MM.1S (cell line): Measurements from ENCODE around the gene FBN2.
A peak's percentile ranks its signal among the peaks of the same experiment; 100 is the strongest.

Source experiments
- DNase-seq: peaks from one replicate; pipeline ENCODE4 v3.0.0-alpha.2; 2015
- H2AFZ ChIP-seq: fragments of 300-600 bp; sonication (generic); 2 replicates; pipeline ENCODE4 v1.6.0; 2016; ENCODE audit warnings: antibody characterized with exemption, low read length
- H3F3A ChIP-seq: fragments of 300-600 bp; sonication (generic); 2 replicates; pipeline ENCODE4 v1.6.1; 2016; ENCODE audit warnings: mild to moderate bottlenecking, antibody characterized with exemption, low read length, moderate library complexity, mixed read lengths; ENCODE audit not compliant: insufficient read depth
- H3K27ac ChIP-seq: fragments of 300-600 bp; sonication (generic); 2 replicates; pipeline ENCODE4 v1.5.1; 2016; ENCODE audit warnings: mild to moderate bottlenecking, low read length
- H3K27me3 ChIP-seq: fragments of 300-600 bp; sonication (generic); replicated peaks from 2 replicates; pipeline ENCODE4 v1.6.0; 2016; ENCODE audit warnings: low read length; ENCODE audit not compliant: insufficient read depth
- H3K36me3 ChIP-seq: fragments of 300-600 bp; sonication (generic); replicated peaks from 2 replicates; pipeline ENCODE4 v1.6.1; 2016; ENCODE audit warnings: mild to moderate bottlenecking, low read length, mixed read lengths; ENCODE audit not compliant: insufficient read depth
- H3K4me1 ChIP-seq: fragments of 300-600 bp; sonication (generic); 2 replicates; pipeline ENCODE4 v1.6.1; 2016; ENCODE audit warnings: low read length, mixed read lengths
- H3K4me2 ChIP-seq: fragments of 300-600 bp; sonication (generic); 2 replicates; pipeline ENCODE4 v1.6.0; 2016; ENCODE audit warnings: low read depth, low read length
- H3K4me3 ChIP-seq: fragments of 300-600 bp; sonication (generic); 2 replicates; pipeline ENCODE4 v1.5.1; 2016; ENCODE audit warnings: low read length, mixed read lengths
- H3K79me2 ChIP-seq: fragments of 300-600 bp; sonication (generic); 2 replicates; pipeline ENCODE4 v1.6.1; 2016; ENCODE audit warnings: mixed run types, low read length, mixed read lengths
- H3K9ac ChIP-seq: fragments of 300-600 bp; sonication (generic); 2 replicates; pipeline ENCODE4 v1.6.1; 2016; ENCODE audit warnings: low read length, mixed read lengths
- H3K9me2 ChIP-seq: fragments of 300-600 bp; sonication (generic); replicated peaks from 2 replicates; pipeline ENCODE4 v1.6.1; 2016; ENCODE audit warnings: mild to moderate bottlenecking, low read length, mixed read lengths; ENCODE audit not compliant: insufficient read depth
- H3K9me3 ChIP-seq: fragments of 300-600 bp; sonication (generic); replicated peaks from 2 replicates; pipeline ENCODE4 v1.6.1; 2016; ENCODE audit warnings: mild to moderate bottlenecking, low read length, mixed read lengths; ENCODE audit not compliant: insufficient read depth
- H4K20me1 ChIP-seq: fragments of 300-600 bp; sonication (generic); 2 replicates; pipeline ENCODE4 v1.6.1; 2016; ENCODE audit warnings: mild to moderate bottlenecking, low read length, moderate library complexity, mixed read lengths; ENCODE audit not compliant: insufficient read depth
- EZH2 ChIP-seq: fragments of 300-600 bp; sonication (generic); optimal IDR thresholded peaks from 2 replicates; pipeline ENCODE3; 2017; ENCODE audit warnings: low read depth, mild to moderate bottlenecking, antibody characterized with exemption, low read length, mixed read lengths
- EZH2phosphoT487 ChIP-seq: fragments of 300-600 bp; sonication (generic); IDR thresholded peaks from 2 replicates; pipeline ENCODE4 v1.6.1; 2018; ENCODE audit warnings: antibody characterized with exemption, low read length
- TF ChIP-seq, protein P1 (sequence below): fragments of 300-600 bp; sonication (generic); IDR thresholded peaks from 2 replicates; pipeline ENCODE4 v1.5.1; 2016; ENCODE audit warnings: antibody characterized with exemption, low read length, mixed read lengths

FBN2 gene

DNA sequence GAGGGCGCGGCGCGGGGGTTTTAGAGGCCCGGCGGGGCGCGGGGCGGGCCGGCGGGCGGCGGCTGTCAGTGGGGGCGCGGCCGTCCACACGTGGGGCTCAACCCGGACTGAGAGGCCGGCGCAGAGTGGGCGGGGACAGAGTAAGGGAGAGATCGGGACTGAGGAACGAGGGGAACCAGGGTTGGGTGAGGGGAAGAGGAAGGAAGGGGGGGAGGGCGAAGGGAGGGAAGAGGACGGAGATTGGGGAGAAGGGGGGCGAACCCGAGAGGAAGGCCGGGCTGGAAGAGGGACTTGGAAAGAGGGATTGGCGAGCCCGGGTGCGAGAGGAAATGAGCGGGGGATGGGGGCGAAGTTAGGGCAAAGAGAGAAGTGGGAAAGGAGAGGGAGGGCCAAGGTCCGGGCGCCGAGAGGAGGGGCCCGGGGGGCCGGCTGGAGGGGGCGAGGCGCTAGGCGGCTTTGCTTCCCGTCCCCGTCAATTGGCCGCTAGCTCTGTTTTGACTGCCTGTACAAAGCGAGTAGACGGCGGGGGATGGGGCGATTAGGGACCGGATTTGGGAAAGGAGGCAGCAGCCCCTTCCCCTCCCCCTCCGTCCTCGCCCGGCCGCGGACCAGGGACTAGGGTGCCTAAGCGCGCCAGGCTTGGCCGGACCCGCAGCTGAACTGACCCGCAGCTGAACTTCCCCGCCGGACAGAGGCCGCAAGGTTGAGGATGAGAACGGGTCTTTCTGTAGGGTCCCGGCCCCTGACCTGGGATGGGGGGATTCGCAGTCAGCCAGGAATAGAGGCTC, 399 bp upstream of the FBN2 start:
- peak overlapping the region; percentile 99 for H3K4me2 ChIP-seq
- no peaks in the 10 kb centered on the region for H3K36me3 ChIP-seq
- no peak overlapping the region for H3K27ac ChIP-seq
- H2AFZ ChIP-seq, result peak overlapping the region; percentile 84
- H3K9me2 ChIP-seq, result no peaks in the 10 kb centered on the region
- no peaks in the 10 kb centered on the region for H3K4me1 ChIP-seq
- H3K9ac ChIP-seq, result no peak overlapping the region
- no peaks in the 10 kb centered on the region for H3F3A ChIP-seq
- no peaks in the 10 kb centered on the region for H3K27me3 ChIP-seq
- H3K79me2 ChIP-seq, result no peaks in the 10 kb centered on the region
- peak; percentile 35 for DNase-seq
- H3K4me3 ChIP-seq, result peak overlapping the region; percentile 70
- no peaks in the 10 kb centered on the region for H4K20me1 ChIP-seq
- no peaks in the 10 kb centered on the region for H3K9me3 ChIP-seq
- no peak for TF ChIP-seq EZH2phosphoT487
- no peak for TF ChIP-seq EZH2
- TF ChIP-seq, protein P1, sequence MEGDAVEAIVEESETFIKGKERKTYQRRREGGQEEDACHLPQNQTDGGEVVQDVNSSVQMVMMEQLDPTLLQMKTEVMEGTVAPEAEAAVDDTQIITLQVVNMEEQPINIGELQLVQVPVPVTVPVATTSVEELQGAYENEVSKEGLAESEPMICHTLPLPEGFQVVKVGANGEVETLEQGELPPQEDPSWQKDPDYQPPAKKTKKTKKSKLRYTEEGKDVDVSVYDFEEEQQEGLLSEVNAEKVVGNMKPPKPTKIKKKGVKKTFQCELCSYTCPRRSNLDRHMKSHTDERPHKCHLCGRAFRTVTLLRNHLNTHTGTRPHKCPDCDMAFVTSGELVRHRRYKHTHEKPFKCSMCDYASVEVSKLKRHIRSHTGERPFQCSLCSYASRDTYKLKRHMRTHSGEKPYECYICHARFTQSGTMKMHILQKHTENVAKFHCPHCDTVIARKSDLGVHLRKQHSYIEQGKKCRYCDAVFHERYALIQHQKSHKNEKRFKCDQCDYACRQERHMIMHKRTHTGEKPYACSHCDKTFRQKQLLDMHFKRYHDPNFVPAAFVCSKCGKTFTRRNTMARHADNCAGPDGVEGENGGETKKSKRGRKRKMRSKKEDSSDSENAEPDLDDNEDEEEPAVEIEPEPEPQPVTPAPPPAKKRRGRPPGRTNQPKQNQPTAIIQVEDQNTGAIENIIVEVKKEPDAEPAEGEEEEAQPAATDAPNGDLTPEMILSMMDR, result no peak

GRCh38 chr5:128537221-128537999, 635 bp downstream of the FBN2 start:
- H3K36me3 ChIP-seq, result no peaks in the 10 kb centered on the region
- H4K20me1 ChIP-seq, result no peaks in the 10 kb centered on the region
- peak; percentile 58 for DNase-seq
- no peaks in the 10 kb centered on the region for H3K9me2 ChIP-seq
- H3K79me2 ChIP-seq, result no peaks in the 10 kb centered on the region
- H3K4me3 ChIP-seq, result peak overlapping the region; percentile 70
- H2AFZ ChIP-seq, result peak overlapping the region; percentile 84
- H3F3A ChIP-seq, result no peaks in the 10 kb centered on the region
- H3K27me3 ChIP-seq, result no peaks in the 10 kb centered on the region
- no peak overlapping the region for H3K27ac ChIP-seq
- TF ChIP-seq, protein P1, result no peak
- TF ChIP-seq EZH2phosphoT487 (no peak), EZH2 (no peak)
- no peaks in the 10 kb centered on the region for H3K9me3 ChIP-seq
- peak overlapping the region; percentile 99 for H3K4me2 ChIP-seq
- H3K4me1 ChIP-seq, result no peaks in the 10 kb centered on the region
- peak overlapping the region; percentile 36; the same call in 1 of the 2 replicates for H3K9ac ChIP-seq

GRCh38 chr5:128536254-128537220, 1.5 kb downstream of the FBN2 start:
- Histone ChIP-seq H3K9me2 (no peaks in the 10 kb centered on the region), H3K9me3 (no peaks in the 10 kb centered on the region), H4K20me1 (no peaks in the 10 kb centered on the region), H2AFZ (peak overlapping the region; percentile 84), H3K4me1 (no peaks in the 10 kb centered on the region), H3K36me3 (no peaks in the 10 kb centered on the region), H3K4me2 (peak overlapping the region; percentile 99), H3K27ac (no peak overlapping the region), H3K9ac (no peak overlapping the region; the same call in 1 of the 2 replicates), H3K4me3 (peak overlapping the region; percentile 70), H3K27me3 (no peaks in the 10 kb centered on the region), H3K79me2 (no peaks in the 10 kb centered on the region), H3F3A (no peaks in the 10 kb centered on the region)
- TF ChIP-seq, protein P1, result no peak
- TF ChIP-seq EZH2, result no peak
- TF ChIP-seq EZH2phosphoT487, result no peak
- no peak for DNase-seq
